GM12875 (cell line): ENCODE results near the gene GALNT4.

ENCODE experiments used
- H3K4me3 ChIP-seq: one replicate; pipeline ENCODE4 v1.5.1; 2011; ENCODE audit warnings: low read depth, low read length, control low read depth
- CTCF ChIP-seq: IDR thresholded peaks from 2 replicates; pipeline ENCODE4 v1.5.1; 2011; ENCODE audit warnings: low read depth, mild to moderate bottlenecking, control low read depth, inconsistent platforms, low read length, moderate library complexity, borderline replicate concordance; ENCODE audit not compliant: insufficient read depth

GALNT4 gene

GRCh38 chr12:89565002-89565401, 40.4 kb upstream of the GALNT4 start:
- TF ChIP-seq CTCF, result no peak
- H3K4me3 ChIP-seq, result no peak overlapping the region

GRCh38 chr12:89559753-89560152, 35.2 kb upstream of the GALNT4 start:
- H3K4me3 ChIP-seq, result no peak overlapping the region
- TF ChIP-seq CTCF, result no peak

- no peak overlapping the region for H3K4me3 ChIP-seq
- no peak for TF ChIP-seq CTCF
These were observed 32.4 kb upstream of the GALNT4 start for GRCh38 chr12:89556976-89557375.

GRCh38 chr12:89552376-89552775, 27.8 kb upstream of the GALNT4 start:
- no peak overlapping the region for H3K4me3 ChIP-seq
- no peak for TF ChIP-seq CTCF

- H3K4me3 ChIP-seq, result no peak overlapping the region
- no peak for TF ChIP-seq CTCF
These were observed 27.2 kb upstream of the GALNT4 start for GRCh38 chr12:89551747-89552146.

- H3K4me3 ChIP-seq, result no peak overlapping the region
- TF ChIP-seq CTCF, result no peak
These were observed 22.5 kb upstream of the GALNT4 start for GRCh38 chr12:89547101-89547500.

- no peak for TF ChIP-seq CTCF
- no peak overlapping the region for H3K4me3 ChIP-seq
These were observed 21.6 kb upstream of the GALNT4 start for GRCh38 chr12:89546151-89546550.
